OCI-LY1 (cell line): ENCODE data around the gene TNF.

ENCODE experiments used
- CTCF ChIP-seq: fragments of 200-600 bp; sonication (generic), shearing (Covaris generic); IDR thresholded peaks from 2 replicates; pipeline ENCODE4 v1.5.1; 2017; ENCODE audit warnings: mild to moderate bottlenecking, antibody characterized with exemption, low read length, moderate library complexity, mixed read lengths
- EZH2 ChIP-seq: fragments of 200-600 bp; sonication (generic), shearing (Covaris generic); IDR thresholded peaks from 2 replicates; pipeline ENCODE4 v1.8.0; 2017; ENCODE audit warnings: borderline replicate concordance, mixed run types, mild to moderate bottlenecking, antibody characterized with exemption, low read length, moderate library complexity, mixed read lengths

- TF ChIP-seq CTCF, result no peak
- TF ChIP-seq EZH2, result no peak
Measured at GRCh38 chr6:31541658-31542521, 33.5 kb upstream of the TNF start, which contains the start of gene DDX39B.
